ENCODE results near the gene SERGEF.

GRCh38 chr11:17922416-17922788, 90.4 kb downstream of the SERGEF start:
- TF ChIP-seq CTCF (IDR thresholded peaks at IDR 0.05) (no peak), POLR2A (IDR thresholded peaks at IDR 0.05) (no peak)
